Activated CD8-positive, alpha-beta memory T cell treated with anti-CD3 and anti-CD28 coated beads for 1 hour (primary cell): ENCODE results near the gene LYVE1.
"Not testable (repeated sequence)": the region's sequence is repeated elsewhere in the genome, so short reads cannot be mapped to it uniquely, and the experiment has no call there.

Experiments used
- DNase-seq, 2 donors: peaks; one replicate each; pipeline ENCODE4 v3.0.0-alpha.2; 2020; ENCODE audit warnings: low read depth in 1 of 2; ENCODE audit errors: extremely low read depth in 1 of 2

LYVE1 gene, protein sequence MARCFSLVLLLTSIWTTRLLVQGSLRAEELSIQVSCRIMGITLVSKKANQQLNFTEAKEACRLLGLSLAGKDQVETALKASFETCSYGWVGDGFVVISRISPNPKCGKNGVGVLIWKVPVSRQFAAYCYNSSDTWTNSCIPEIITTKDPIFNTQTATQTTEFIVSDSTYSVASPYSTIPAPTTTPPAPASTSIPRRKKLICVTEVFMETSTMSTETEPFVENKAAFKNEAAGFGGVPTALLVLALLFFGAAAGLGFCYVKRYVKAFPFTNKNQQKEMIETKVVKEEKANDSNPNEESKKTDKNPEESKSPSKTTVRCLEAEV

DNA sequence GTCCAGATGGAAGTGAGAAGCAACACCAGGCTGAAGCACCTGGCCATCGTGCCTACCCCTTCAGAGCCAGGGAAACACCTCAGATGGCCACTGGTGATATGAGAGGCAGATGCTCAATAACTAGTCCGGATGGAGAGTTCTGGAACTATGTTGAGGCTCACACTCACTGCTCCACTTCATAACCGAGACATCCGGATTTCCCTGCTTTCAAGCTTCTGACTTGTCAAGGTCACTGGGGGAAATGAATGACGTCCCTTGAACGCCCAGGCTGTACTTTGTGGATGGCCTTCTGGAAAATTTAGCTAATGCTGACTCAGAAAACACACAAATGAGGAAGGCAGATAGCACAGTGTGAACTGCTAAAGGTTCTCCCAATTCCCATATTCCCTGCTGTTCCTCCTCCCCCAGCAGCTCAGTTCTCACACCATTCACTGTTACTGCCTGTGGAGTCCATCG, at the start of gene LYVE1:
LYVE1 (minus strand) TSS at position 180 of the 456 bp plus-strand sequence; CDS start at position 47, 133 bp downstream.
- no peak for DNase-seq

DNA sequence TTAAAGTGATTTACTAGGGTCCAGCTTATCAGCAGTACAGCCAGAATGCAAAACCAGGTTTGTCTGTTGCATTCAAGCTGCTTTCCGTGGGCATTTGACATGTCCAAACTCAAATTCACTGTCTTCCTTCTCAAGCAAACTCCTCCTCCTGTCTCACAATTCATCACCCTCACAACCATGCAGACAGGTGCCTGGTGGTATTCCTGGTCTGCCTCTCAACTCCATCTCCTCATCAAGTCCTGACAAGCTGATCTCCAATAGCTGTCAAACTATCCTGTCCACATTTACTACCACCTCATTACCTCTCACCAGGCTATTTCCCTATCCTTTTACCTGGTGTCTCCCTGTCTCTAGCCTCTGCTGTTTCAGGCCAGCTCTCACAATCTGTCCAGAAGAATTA, 49.1 kb upstream of the LYVE1 start:
- no peak for DNase-seq

- DNase-seq: no peak
Observed at GRCh38 chr11:10611979-10612862, 43.8 kb upstream of the LYVE1 start.

DNA sequence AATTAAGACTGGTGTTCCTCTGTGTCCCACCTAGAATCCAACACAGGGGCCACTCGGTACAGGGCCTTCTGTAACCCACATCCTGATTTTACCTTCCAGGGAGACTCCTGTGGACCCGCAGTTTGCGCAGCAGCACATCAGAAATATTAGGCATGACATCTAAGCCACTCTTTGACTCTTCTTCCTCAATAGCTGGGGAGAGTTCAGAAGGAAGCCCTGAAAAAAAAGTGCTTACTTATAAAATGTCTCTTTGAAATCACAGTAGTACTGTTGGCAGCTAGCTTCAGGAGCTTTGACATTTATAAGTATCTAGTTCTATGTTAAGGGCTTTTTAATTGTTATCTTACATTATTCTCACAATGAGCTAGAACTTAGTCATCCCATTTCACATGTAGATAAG, 41.2 kb upstream of the LYVE1 start:
- no peak for DNase-seq

DNA sequence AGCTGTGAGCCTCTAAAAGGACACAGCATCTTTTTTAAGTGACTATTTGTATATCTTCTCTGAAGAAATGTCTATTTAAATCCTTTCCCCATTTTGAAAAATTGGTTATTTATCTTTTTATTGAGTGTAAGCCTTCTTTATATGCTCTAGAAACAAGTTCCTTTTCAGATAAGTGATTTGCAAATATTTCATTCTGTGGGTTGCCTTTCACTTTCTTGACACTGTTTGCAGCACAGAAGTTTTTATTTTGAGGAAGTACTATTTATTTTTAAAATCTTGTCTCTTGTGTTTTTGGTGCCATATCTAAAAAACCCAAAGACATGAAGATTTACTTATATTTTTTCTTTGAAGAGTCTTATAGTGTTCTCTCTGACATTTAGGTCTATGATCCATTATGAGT, 40.1 kb upstream of the LYVE1 start:
- DNase-seq: no peak

DNA sequence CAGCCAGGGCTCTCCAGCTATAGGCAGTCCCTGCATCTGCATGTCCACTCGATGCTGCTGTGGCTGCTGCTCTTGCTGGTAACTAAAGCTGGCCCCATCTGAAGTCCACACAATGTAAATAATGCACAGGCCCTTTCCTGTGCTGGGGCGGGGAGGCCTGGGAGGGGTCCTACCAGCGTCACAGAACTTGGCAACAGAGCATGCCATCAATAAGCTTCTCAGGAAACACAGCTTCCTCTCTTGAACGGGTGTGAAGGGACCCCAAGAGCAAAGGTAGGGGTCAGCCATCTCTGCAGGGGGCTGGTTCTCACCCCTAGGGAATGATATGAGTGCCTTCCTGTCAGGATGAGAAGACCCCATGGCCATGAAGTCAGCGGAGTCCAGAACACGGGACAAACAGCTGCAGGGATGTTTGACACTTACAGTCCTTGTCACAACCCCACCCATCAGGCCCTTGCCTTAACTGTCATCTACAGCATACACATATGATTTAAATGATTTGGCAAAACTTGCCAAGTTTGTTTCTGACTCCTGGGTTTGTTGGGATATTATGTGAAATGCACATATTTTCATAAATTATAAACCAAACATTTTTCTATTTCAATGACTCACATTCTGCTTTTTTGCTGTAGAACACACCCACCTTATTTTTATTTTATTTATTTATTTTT, 39.1 kb upstream of the LYVE1 start:
- DNase-seq: no peak

GRCh38 chr11:10606536-10607208, 38.2 kb upstream of the LYVE1 start:
- no peak for DNase-seq

GRCh38 chr11:10605941-10606381, 37.5 kb upstream of the LYVE1 start:
- no peak for DNase-seq

- DNase-seq: no peak
Observed at GRCh38 chr11:10604798-10605197, 36.3 kb upstream of the LYVE1 start.

DNA sequence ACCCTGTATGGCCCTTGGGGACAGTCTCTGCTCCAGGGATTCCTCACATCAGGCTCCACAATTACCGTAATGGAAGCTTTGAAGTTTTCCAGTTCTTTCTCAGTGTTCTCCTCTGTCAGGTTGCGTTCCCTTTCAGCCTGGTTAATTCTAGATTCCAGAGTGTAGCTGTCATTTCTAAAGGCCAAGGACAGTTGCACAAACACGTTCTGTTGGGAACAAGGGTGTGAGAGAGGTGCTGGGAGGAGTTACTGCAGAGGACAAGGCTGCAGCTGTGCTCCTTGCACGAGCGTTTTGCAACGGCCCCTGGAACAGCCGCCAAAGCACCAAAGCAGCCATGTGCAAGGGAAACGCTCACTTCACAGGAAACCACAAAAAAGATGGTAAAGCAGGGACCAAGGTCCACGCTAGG, 35.9 kb upstream of the LYVE1 start:
- DNase-seq: no peak

DNA sequence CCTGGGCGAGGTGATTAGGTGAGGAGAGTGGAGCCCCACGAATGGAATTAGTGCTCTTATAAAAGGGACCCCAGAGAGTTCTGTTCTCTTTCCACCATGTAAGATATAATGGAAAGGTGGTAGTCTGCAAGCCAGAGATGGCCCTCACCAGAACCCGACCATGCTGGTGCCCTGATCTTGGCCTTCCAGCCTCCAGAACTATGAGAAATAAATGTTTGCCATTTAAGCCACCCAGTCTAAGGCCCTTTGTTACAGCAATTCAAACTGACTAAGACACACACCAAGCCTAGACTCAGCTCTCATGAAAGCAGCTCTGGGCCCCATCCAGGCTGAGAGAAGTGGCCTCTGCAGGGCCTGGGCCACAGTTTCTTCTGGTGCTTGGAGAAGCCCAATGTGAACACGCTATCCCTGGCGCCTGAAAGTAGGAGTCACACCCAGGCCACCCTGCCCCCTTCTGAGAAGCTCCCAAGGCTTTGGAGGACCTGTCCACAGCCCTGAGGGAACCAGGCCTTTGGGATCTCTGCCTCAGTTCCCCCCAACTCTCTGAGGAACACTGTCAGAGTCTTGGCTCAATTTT, 35.3 kb upstream of the LYVE1 start:
- no peak for DNase-seq

- DNase-seq: no peak
Observed at GRCh38 chr11:10602945-10603344, 34.5 kb upstream of the LYVE1 start.

GRCh38 chr11:10602366-10602765, 33.9 kb upstream of the LYVE1 start:
- DNase-seq: no peak

DNA sequence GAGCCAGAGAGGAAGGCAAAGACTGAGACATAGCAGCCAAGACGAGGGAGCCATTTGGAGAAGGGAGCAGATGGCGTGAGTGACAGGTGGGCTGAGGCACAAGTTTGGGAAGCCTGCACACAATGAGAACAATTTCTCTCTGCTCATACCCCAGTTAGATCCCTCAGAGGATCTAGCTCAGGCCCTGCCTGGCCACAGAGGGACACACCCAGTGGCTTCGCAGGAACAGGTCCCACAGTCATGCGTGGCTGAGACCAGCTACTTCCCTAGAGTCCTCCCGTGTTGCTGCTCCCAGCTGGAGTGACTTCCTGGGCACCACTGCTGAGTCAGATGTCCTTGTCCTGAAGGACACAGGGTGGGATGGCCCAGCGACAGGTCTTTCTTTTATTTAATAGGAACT, 33.4 kb upstream of the LYVE1 start:
- no peak for DNase-seq

- DNase-seq: no peak
Observed at GRCh38 chr11:10600570-10601248, 32.2 kb upstream of the LYVE1 start.

DNA sequence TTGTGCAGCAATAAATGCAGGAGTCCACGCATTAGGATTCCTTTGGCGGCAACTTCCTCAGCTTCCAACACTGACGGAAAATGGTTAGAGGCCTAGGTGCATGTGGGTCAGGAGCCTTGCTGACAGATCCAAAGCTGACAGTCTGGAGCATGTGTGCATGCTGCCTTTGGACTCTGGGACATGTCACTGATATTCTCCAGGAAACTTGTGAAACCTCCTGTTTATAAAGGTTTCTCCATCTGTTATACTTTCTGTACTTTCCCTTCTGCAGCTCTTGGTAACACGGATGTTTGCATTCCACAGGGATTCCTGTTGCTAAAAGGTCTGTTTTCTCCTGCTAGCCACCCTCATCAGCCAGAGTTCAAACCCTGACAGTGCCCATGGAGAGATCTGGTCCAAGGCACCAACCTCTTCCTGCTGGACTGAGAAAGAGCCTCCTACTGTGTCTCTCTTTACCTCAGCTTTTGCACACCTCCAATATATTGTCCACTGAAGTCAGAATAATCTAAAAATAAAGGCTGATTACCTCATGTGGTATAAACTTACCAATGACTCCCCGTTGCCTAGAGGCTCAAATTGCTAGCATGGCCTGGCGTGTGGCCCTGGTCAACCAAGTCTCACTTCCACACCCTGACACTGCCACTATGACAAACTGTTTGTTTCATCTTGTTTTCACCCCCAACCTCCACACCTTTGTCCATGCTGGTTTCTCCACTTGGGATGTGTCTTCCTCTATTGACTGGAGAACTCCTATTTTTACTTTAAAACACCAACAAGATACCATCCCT, 31.1 kb upstream of the LYVE1 start:
- no peak for DNase-seq

DNA sequence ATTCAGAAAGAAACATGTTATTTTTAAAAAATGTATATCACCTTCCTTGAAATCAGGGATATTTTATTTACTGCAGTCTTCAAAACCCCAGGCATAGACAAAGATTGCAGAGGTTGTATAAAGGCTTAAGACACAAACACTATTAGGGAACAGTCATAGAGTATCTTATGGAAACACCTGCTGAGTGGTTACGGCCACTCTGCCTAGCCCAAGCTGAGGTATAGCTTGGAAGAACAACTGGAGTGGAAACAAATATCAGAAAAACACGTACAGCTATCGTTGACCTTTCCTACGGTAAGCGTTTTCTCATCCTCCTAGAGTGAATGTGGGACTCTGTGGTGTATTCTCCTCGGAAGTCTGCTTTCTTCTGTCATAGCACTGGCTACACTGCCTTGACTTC, 30.4 kb upstream of the LYVE1 start:
- DNase-seq: no peak

GRCh38 chr11:10597877-10598351, 29.4 kb upstream of the LYVE1 start:
- no peak for DNase-seq

- DNase-seq: not testable (repeated sequence)
Observed at GRCh38 chr11:10595840-10596239, 27.4 kb upstream of the LYVE1 start.
